Measurements from ENCODE around the gene NFAT5.

GRCh38 chr16:69522732-69523404 is 42.9 kb upstream of the NFAT5 start:
- no peak for TF ChIP-seq CTCF (conservative IDR thresholded peaks at IDR 0.05; ENCODE audit: low read depth, low read length)
- no peak for TF ChIP-seq EZH2 (IDR thresholded peaks at IDR 0.05; ENCODE audit: borderline replicate concordance, low read depth, low read length, poor library complexity, severe bottlenecking)

Measured in A673 (cell line).